HG03196 (cell line): Measurements from ENCODE around the gene ZNF524.

ENCODE experiments used
- ATAC-seq: cut with Tn5 transposase; IDR thresholded peaks from one replicate; pipeline ENCODE4 v1.9.1; 2021; ENCODE audit not compliant: unreplicated experiment

The ZNF524 gene

DNA sequence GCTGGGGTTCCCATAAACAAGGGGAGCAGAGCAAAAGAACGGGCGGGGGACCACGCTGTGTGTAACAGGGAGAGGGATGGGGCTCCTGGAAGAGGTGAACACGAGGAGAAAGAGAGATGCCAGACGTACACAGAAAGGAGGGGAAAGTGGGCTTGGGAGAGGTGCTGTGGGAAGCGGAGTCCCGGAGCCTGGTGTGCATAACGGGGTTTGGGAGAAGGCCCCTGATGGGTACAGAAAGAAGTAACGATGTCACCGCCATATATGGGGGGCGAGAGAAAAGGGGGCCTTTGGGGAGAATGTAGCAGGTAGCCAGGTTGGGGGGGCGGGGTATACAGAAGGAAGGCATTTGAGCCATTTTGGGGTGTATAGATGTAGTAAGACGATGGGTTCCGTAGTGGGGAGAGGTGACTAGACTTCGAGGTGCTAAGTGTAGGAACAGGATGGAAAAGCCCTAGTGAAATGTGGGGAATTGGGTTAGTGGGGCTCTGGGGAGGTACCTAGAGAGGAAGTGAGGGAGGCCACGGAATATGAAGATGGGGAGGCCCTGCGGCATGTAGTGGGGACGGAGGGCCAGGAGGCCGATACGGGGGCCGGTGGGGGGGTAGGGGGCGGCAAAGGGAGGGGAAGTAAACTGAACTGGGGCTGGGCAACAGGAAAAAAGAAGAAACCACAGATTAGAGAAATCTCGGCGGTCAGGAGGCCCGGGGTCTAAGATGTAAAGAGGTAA, 41.5 kb downstream of the ZNF524 start:
- no peak for ATAC-seq

DNA sequence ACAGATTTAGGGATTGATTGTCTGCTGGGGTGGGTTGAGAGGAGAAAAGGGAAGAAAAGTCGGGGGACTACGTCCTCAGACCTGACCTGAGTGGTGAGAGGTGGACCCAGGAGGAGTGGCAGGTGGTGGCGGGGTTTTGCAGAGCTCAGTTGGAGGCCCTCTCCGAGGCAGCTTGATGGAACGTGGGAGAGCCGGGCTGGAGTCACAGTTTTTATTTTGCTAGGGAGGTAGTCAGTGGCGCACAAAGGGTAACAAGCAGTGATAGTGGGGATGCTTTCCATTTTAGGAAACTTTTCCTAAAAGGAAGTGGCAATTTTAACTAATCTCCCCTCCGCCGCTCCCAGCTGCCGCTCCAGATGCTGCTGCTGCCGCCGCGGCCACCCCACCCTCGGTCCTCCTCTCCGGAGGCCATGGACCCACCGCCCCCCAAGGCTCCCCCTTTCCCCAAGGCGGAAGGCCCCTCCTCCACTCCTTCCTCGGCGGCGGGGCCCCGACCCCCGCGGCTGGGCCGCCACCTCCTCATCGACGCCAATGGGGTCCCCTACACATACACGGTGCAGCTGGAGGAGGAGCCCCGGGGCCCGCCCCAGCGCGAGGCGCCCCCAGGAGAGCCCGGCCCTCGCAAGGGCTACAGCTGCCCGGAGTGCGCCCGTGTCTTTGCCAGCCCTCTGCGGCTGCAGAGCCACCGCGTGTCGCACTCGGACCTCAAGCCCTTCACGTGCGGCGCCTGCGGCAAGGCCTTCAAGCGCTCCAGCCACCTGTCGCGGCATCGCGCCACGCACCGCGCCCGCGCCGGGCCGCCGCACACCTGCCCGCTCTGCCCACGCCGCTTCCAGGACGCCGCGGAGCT, 42.3 kb downstream of the ZNF524 start:
- ATAC-seq = no peak

DNA sequence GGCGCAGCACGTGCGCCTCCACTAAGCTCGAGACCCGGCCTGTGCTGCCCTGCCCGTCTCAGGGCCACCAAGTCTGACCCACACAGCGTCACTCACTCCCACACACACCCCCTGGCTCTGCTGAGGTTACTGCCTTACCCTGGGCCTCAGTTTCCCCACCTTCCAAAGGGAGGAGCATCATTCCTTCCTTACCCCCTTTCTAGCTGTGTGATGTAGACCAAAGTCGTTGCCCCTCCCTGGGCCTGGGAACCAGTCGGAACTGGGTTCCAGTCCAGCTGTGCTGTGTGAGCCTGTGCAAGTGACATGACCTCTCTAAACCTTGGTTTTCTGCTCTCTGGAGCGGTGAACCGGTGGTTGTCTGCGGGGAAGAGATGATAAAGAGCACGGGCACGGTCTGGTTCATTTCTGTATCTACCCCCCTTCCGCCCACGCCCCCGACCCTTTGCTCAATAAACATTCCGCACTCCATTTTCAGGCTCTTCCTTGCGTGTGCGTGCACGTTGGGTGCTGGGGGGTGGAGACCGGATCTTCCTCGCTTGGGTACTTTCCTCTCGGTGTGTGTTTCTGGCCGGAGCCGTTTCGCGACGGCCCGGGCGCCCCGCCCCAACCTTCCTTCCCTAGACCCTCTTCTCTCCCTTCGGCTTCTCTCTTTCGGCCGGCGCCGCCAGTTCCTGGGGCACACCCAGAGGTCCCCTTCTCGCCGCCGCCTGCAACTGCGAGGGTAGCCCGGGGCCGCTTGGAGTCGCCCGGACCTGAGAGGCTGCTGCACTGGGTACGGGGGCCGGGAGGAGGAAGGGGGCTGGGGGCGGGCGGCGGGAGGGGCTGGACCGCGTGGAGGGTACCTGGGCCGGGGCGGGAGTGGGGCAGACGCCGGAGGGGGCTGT, 43.2 kb downstream of the ZNF524 start, which contains the start of gene ZNF581:
Gene ZNF581 (plus strand): TSS at position 647 of the 884 bp plus-strand sequence. CDS start 923 bp downstream, outside the sequence.
- ATAC-seq = no peak

DNA sequence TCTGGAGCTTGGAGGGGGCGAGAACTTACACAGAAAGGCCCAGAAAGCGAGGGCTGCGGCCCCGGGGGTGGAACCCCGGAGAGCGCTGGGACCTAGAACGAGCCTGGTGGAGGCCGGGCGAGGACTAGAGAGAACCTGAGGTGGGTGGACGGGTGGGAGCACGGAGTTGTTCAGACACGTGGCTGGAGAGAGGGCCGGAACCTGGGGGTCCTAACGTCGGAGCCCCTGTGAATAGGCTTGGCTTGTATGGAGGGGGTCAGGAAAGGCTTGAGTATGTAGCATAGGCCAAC, 43.7 kb downstream of the ZNF524 start:
- ATAC-seq = no peak

DNA sequence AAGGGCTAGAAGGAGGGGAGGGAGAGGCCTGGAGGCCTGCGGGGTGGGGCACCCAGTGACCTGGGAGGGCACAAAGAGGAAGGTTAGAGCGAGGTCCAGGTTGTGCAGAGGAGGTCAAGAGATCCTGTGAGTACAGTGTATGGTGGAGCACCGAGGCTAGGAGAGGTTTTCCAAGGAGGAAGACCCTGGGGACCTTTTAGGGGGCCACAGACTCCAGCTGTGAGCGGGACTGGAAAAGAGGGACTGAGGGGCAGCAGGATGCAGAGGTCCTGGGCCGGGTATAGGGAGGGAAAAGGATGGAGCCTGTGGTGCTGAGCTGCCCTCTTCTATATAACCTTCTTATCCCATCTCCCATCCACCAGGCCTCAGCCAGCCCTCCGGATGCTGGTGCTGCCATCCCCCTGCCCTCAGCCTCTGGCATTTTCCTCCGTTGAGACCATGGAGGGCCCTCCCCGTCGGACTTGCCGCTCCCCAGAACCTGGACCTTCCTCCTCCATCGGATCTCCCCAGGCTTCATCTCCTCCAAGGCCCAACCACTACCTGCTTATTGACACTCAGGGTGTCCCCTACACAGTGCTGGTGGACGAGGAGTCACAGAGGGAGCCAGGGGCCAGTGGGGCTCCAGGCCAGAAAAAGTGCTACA, 44.2 kb downstream of the ZNF524 start:
- ATAC-seq = no peak

DNA sequence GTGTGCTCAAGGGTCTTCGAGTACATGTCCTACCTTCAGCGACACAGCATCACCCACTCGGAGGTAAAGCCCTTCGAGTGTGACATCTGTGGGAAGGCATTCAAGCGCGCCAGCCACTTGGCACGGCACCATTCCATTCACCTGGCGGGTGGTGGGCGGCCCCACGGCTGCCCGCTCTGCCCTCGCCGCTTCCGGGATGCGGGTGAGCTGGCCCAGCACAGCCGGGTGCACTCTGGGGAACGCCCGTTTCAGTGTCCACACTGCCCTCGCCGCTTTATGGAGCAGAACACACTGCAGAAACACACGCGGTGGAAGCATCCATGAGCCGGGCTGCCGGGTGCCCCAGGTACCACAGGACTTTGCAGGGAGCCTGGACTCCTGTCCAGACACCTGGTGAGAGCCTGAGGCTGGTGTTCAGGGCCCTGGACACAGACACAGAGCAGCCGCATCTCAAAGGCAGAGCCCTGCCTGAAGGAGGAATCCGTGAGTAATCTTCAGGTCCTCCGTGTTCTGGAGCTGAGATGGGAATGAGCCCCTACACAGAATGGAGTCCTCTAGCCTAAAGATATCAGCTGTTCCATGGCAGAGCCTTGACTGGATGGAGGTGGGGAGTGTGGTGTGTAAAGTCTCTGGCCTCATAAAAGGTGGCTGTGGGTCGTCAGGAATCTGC, 44.9 kb downstream of the ZNF524 start:
- ATAC-seq = no peak

DNA sequence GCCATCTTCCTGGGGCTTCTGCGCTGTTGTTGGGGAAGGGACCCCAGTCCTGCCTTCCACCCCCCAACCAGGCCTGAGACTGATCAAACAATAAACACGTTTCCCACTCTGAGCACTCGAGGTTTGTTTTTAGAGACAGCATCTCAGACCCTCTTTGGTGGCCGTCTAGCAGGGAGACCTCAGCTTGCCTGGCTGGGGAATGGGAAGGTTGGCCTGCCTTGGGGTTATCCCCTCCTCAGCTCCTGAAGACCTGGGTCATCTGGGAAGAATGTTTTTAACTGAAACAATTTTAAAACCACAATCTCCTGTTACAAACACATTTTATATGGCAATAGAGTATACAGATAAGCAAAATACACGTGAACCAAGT, 45.4 kb downstream of the ZNF524 start:
- ATAC-seq = no peak

DNA sequence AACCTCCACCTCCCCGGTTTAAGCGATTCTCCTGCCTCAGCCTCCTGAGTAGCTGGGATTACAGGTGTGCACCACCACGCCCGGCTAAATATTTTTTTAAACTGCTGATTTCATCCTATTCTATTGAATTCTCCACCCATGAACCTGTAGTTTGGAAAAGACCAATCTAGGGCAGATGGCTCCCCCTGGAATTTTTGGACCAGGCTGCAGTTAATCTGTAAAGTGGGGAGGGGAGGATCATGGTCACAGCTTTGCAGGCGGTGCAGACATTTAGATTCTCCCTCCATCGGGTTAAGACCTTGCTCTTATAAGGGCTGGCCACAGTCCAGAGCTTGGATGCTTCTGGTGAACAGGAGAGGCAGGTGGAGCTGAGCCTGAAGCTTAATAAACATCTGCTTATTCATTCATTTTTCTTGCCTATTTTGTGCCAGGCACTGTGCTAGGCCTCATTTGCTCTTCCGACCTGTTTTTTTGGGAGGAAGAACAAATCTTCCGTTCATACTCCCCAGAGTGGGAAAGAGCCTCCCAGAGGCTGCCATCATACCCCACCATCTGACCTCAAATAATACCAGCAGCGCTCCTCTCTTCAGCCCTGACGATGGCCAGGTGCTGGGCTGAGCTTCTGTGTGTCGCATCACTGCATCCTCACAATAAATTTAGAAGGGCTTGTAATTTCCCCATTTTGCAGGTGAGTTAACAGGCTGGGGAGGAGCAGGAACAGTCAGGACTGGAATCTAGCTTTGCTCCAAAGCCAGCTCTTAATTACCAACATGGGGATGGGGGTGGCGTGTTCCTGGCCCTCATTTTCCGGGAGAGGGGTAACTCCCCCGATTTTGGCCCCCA, 47.0 kb downstream of the ZNF524 start:
- no peak for ATAC-seq

DNA sequence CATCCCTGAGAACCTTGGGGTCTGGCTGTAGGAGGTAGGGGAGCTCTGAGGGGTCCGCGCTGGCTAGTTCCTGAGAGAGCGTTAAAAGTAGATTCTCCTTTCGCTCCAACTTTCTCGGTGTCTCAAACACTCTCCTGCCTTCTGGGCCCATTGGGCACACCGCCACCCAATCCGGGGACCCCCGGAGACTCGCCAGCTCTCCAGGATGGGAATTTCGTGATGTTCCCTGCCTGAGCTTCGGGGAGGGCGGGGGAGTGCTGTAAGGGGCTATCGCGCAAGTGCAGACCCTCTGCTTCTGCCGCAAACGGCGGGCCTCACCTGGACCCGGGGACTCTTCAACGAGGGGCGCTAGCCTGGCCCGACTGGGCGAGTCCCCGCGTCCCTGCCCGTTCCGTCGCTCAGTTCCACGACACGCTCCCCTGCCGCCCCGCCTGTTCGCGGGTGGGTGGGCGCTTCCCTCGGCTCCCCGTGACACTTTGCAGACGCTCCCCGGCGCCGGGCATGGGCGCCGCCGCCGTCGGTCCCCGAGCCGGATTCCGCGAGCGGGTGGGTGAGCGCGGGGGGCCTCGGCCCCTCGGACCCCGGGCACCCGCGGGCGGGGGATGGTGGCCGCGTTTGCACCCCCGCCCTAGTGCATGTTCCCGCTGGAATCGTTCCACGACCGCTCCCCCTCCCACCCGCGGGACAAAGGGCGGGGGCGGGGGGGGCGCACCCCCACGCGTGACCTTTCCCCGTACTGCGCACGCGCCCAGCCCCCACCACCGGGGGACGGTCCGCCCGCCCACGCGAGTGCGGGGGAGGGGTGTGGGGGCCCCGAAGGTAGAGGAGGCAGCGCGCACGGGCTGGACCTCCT, 47.9 kb downstream of the ZNF524 start, which contains the start of gene CCDC106:
Gene CCDC106 (plus strand): TSS at position 481 of the 853 bp plus-strand sequence. CDS start 835 bp downstream, outside the sequence.
- no peak for ATAC-seq

DNA sequence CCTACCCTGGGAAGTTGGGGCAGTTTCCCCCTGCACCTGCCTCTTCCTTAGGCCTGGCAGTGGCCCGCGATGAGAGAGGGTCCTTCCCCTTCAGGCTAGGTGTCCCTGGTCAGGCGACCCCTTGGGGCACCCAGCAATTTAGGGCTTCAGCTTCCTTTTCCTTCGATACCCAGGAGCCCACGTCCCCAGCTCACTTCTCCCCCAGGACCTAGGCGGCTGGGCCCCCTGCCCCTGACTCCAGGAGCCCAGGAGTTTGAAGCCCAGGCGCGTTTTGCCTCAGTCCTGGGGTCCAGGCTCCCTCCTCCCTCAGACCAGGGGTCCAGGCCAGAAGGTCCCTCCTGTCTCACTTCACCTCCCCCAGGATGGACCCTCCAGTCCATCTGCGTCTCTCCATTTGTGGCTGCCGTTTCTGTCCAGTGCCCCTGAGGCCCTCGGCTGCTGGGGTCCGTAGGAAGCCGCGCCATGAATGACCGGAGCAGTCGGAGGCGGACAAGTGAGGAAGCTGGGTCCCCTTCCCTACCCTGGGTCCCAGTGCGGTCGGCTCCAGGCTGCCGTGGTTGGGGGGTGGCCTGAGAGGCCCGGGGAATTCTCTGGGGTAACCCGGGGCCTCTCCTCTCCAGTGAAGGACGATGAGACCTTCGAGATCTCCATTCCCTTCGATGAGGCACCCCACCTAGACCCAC, 48.6 kb downstream of the ZNF524 start:
- ATAC-seq = no peak

DNA sequence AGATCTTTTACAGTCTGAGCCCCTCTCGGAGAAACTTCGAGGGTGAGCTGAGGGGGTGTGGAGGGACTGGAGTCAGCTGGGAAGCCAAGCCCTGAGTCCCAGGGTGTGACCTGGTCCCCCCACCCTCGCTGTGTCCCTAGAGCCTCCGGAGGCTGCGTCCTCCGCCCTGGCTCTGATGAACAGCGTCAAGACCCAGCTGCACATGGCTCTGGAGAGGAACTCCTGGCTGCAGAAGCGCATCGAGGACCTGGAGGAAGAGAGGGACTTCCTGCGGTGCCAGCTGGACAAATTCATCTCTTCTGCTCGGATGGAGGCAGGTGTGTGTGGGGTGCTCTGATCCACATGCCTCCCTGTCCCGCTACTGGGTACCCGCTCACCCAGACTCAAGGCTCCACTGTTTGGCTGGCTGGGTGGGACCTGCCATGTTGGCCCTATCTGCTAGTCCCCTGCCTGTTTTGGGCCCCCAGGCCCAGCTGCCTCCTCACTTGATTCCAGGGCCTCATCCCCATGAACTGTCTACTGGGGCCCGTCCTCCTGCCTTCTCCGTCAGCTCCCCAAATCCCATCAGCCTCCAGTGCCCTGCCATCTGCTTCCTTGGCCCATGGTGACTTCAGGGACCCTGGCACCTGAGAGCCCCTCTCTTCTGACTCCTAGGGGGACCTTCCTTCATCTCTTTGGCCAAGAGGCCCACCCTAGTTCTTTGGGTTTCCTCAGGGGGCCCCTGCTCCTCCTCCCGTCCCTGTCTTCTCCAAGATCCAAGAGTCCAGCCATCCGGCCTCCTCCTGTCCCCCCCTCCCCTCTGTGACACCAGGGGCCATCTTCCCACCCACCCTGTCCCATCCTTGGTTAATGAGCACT, 49.4 kb downstream of the ZNF524 start:
- no peak for ATAC-seq

DNA sequence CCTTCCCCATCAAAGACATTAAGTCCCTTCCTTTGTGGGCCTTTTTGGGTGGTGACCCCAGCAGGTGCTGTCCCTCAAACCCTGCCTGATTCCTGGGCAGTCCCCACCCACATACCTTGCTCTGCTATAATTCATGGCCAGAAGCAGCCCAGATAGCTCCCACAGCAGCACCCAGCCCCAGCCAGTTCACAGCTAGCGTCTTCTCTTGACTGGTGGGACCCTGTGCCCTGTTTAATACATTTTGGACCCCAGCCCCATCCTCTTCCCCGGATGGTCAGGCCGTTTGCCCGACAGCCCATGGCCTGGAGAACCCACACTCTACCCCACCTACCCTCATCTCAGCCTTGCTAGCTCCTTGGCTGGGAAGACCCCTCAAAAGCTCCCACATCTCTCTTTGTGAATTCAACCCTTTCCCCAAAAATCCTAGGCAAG, 50.1 kb downstream of the ZNF524 start:
- ATAC-seq = no peak

DNA sequence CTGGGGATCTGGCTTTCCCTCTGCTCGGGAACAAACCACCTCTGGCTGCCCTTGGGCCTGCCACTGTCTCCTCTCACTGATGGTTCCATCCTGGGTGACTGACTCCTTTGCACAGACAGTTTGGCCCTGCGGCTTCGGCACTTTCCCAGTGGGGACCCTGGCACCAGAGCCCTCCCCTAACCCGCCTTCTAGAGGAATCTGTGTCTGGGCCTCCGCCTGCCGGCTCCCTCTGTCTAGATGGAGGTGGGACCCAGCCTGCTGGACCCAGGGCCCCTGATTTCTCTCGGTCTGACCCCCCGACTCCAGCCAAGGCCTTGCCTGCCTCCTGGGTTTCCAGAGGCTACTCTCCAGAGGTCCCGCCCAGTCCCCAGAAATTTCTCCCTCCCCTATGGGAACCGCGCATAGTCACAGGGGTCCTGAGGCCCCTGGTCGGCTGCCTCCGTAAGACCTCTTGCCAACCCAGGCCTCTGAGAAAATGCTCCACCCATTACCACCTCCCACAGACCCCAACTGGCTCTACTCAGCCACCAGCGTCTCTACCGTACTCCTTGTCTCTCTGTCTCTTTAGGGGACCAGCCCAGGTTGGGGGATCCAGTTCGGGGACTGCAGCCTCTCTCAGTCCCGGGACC, 50.6 kb downstream of the ZNF524 start:
- ATAC-seq = no peak

DNA sequence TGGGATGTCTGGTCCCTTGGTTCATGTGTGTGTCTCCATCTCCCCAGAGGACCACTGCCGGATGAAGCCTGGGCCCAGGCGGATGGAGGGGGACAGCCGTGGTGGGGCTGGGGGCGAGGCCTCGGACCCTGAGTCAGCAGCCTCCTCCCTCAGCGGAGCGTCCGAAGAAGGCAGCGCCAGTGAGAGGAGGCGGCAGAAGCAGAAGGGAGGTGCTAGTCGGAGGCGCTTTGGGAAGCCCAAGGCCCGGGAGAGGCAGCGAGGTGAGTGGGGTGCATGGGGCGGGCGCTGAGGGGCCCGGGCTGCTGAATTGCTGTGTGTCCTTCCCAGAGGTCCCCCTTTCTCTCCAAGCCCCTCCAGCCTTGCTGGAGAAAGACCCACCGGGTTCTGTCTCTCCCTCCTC, 51.1 kb downstream of the ZNF524 start:
- ATAC-seq = no peak

DNA sequence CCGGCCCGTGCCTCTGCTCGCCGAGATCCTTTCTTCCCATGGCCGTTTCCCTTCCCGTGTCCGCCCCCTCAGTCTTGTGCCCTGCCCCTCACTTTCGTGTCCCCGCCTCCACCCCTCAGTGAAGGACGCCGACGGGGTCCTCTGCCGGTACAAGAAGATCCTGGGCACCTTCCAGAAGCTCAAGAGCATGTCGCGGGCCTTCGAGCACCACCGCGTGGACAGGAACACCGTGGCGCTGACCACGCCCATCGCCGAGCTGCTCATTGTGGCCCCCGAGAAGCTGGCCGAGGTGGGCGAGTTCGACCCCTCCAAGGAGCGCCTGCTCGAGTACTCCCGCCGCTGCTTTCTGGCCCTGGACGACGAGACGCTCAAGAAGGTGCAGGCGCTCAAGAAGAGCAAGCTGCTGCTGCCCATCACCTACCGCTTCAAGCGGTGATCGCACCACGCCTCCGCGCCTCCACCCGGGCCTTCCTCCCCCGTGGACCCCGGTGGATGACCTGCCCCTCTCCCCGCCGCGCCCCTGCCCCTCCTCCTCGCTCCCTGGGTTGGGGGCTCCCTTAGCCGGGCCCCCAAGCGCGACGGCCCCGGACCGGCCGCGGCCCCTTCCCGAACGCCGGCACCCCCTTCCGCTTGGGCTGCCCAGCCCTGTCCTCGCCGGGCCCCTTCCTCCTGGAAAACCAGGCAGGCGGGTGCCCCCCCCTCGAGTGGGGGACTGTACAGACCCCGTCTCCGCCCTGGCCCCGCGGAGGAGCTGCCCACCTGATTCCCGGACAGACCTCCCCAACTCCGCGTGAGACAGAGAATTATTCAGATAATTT, 52.4 kb downstream of the ZNF524 start:
- no peak for ATAC-seq
